HEK293 (cell line): ENCODE results near the gene ADAMTS12.

Experiments used
- CTCF ChIA-PET: fragments of 350-600 bp; formaldehyde crosslinking; extraction: SDS; loops from one replicate; lab custom pipeline; 2021; ENCODE audit warnings: antibody characterized with exemption; lab: Yijun Ruan, JAX
- POLR2A ChIA-PET: fragments of 300-600 bp; formaldehyde crosslinking; extraction: SDS; loops from one replicate; lab custom pipeline; 2020; ENCODE audit warnings: antibody characterized with exemption, inconsistent platforms; lab: Yijun Ruan, JAX
- H3K27ac ChIP-seq: fragments of 200-500 bp; sonication (Bioruptor generic); 2 replicates; pipeline ENCODE4 v1.5.1; 2014; ENCODE audit warnings: low read depth, low read length, control low read depth, inconsistent platforms; ENCODE audit errors: extremely low read depth
- H3K36me3 ChIP-seq, 2 experiments: fragments of 200-500 bp in 1 of 2; sonication (Bioruptor generic) in 1 of 2; 1 replicate in 1 of 2; 2 replicates in 1 of 2; pipeline ENCODE4 v1.5.1; 2014 to 2017; ENCODE audit warnings: inconsistent platforms in 2 of 2, low read length in 2 of 2; ENCODE audit not compliant: control insufficient read depth in 2 of 2, insufficient read depth in 1 of 2
- H3K4me1 ChIP-seq: fragments of 200-500 bp; sonication (Bioruptor generic); 2 replicates; pipeline ENCODE4 v1.5.1; 2014; ENCODE audit warnings: mild to moderate bottlenecking, low read length, inconsistent platforms; ENCODE audit not compliant: control insufficient read depth, insufficient read depth
- H3K4me3 ChIP-seq: 2 replicates; pipeline ENCODE4 v1.5.1; 2011; ENCODE audit warnings: low read depth, mild to moderate bottlenecking, control low read depth, low read length, moderate library complexity
- H3K9me3 ChIP-seq: fragments of 200-500 bp; sonication (Bioruptor generic); 2 replicates; pipeline ENCODE4 v1.5.1; 2014; ENCODE audit warnings: low read depth, low read length, inconsistent platforms; ENCODE audit not compliant: control insufficient read depth, insufficient read depth
- ELK4 ChIP-seq: IDR thresholded peaks from 2 replicates; pipeline ENCODE4 v1.6.1; 2011; ENCODE audit warnings: mild to moderate bottlenecking, low read depth, low read length, borderline replicate concordance
- PATZ1 ChIP-seq: fragments of 450-650 bp; formaldehyde crosslinking; IDR thresholded peaks from 2 replicates; pipeline ENCODE4 v1.5.1; 2016; ENCODE audit warnings: missing biosample characterization, missing genetic modification characterization
- WT1 ChIP-seq: fragments of 450-650 bp; formaldehyde crosslinking; IDR thresholded peaks from 2 replicates; pipeline ENCODE4 v1.5.1; 2016; ENCODE audit warnings: missing biosample characterization, missing genetic modification characterization
- ZBTB44 ChIP-seq: fragments of 450-650 bp; IDR thresholded peaks from 2 replicates; pipeline ENCODE4 v1.5.1; 2018; ENCODE audit warnings: missing biosample characterization, mild to moderate bottlenecking, missing genetic modification characterization
- ZBTB48 ChIP-seq: fragments of 450-650 bp; formaldehyde crosslinking; IDR thresholded peaks from 2 replicates; pipeline ENCODE4 v1.5.1; 2016; ENCODE audit warnings: missing biosample characterization, missing genetic modification characterization
- ZEB2 ChIP-seq: fragments of 450-650 bp; formaldehyde crosslinking; IDR thresholded peaks from 2 replicates; pipeline ENCODE4 v1.5.1; 2016; ENCODE audit warnings: missing biosample characterization, missing genetic modification characterization
- ZIC2 ChIP-seq: fragments of 450-650 bp; formaldehyde crosslinking; IDR thresholded peaks from 2 replicates; pipeline ENCODE4 v1.5.1; 2016; ENCODE audit warnings: missing biosample characterization, missing genetic modification characterization
- ZNF169 ChIP-seq: fragments of 450-650 bp; formaldehyde crosslinking; IDR thresholded peaks from 2 replicates; pipeline ENCODE4 v1.5.1; 2016; ENCODE audit warnings: missing biosample characterization, missing genetic modification characterization
- ZNF214 ChIP-seq: fragments of 450-650 bp; formaldehyde crosslinking; IDR thresholded peaks from 2 replicates; pipeline ENCODE4 v1.5.1; 2017; ENCODE audit warnings: missing biosample characterization, mild to moderate bottlenecking, missing genetic modification characterization, borderline replicate concordance
- ZNF221 ChIP-seq: fragments of 450-650 bp; formaldehyde crosslinking; IDR thresholded peaks from 2 replicates; pipeline ENCODE4 v1.5.1; 2017; ENCODE audit warnings: missing biosample characterization, missing genetic modification characterization, borderline replicate concordance
- ZNF248 ChIP-seq: fragments of 450-650 bp; formaldehyde crosslinking; IDR thresholded peaks from 2 replicates; pipeline ENCODE4 v1.5.1; 2017; ENCODE audit warnings: missing biosample characterization, missing genetic modification characterization
- ZNF521 ChIP-seq: fragments of 450-650 bp; formaldehyde crosslinking; IDR thresholded peaks from 2 replicates; pipeline ENCODE4 v1.5.1; 2017; ENCODE audit warnings: missing biosample characterization, mild to moderate bottlenecking, missing genetic modification characterization
- ZNF558 ChIP-seq: fragments of 450-650 bp; formaldehyde crosslinking; IDR thresholded peaks from 2 replicates; pipeline ENCODE4 v1.5.1; 2016; ENCODE audit warnings: missing biosample characterization, missing genetic modification characterization
- ZNF585B ChIP-seq: fragments of 450-650 bp; formaldehyde crosslinking; IDR thresholded peaks from 2 replicates; pipeline ENCODE4 v1.5.1; 2016; ENCODE audit warnings: missing biosample characterization, missing genetic modification characterization
- ZNF623 ChIP-seq: fragments of 450-650 bp; formaldehyde crosslinking; IDR thresholded peaks from 2 replicates; pipeline ENCODE4 v1.5.1; 2016; ENCODE audit warnings: missing biosample characterization, missing genetic modification characterization
- ZNF654 ChIP-seq: fragments of 450-650 bp; formaldehyde crosslinking; IDR thresholded peaks from 2 replicates; pipeline ENCODE4 v1.5.1; 2016; ENCODE audit warnings: low read depth, missing biosample characterization, missing genetic modification characterization
- ZNF658 ChIP-seq: fragments of 450-650 bp; formaldehyde crosslinking; IDR thresholded peaks from 2 replicates; pipeline ENCODE4; 2016; ENCODE audit warnings: missing biosample characterization, missing genetic modification characterization
- ZNF660 ChIP-seq: fragments of 450-650 bp; IDR thresholded peaks from 2 replicates; pipeline ENCODE4 v1.5.1; 2018; ENCODE audit warnings: missing biosample characterization, mild to moderate bottlenecking, missing genetic modification characterization
- ZNF837 ChIP-seq: fragments of 450-650 bp; formaldehyde crosslinking; IDR thresholded peaks from 2 replicates; pipeline ENCODE4 v1.5.1; 2016; ENCODE audit warnings: missing biosample characterization, missing genetic modification characterization
- ZSCAN18 ChIP-seq: fragments of 450-650 bp; formaldehyde crosslinking; IDR thresholded peaks from 2 replicates; pipeline ENCODE4 v1.5.1; 2016; ENCODE audit warnings: missing biosample characterization, missing genetic modification characterization

The ADAMTS12 gene

GRCh38 chr5:33761139-33761538 is 130.7 kb downstream of the ADAMTS12 start:
- TF ChIP-seq ZNF837 (tag by site-specific recombination) (no peak), ZNF521 (tag by site-specific recombination) (no peak), ZNF221 (tag by site-specific recombination) (no peak), ZEB2 (tag by site-specific recombination) (no peak)
- TF ChIP-seq, all 188 proteins: peak for 0
- CTCF ChIA-PET = no interaction called here
- POLR2A ChIA-PET = no interaction called here
- Histone ChIP-seq H3K4me1 (no peaks in the 10 kb centered on the region), H3K9me3 (no peaks in the 10 kb centered on the region), H3K27ac (no peak overlapping the region), H3K36me3 (no peaks in the 10 kb centered on the region), H3K4me3 (no peak overlapping the region)

- H3K27ac ChIP-seq = no peak overlapping the region
- no peaks in the 10 kb centered on the region for H3K9me3 ChIP-seq
- CTCF ChIA-PET = no interaction called here
- H3K36me3 ChIP-seq = no peaks in the 10 kb centered on the region
- no peaks in the 10 kb centered on the region for H3K4me1 ChIP-seq
- no peak overlapping the region for H3K4me3 ChIP-seq
- POLR2A ChIA-PET = no interaction called here
- TF ChIP-seq ZNF585B (tag by site-specific recombination) = no peak
- no peak for TF ChIP-seq ZNF169 (tag by site-specific recombination)
- no peak for TF ChIP-seq ZNF558 (tag by site-specific recombination)
- no peak for TF ChIP-seq ZNF660
- TF ChIP-seq PATZ1 (tag by site-specific recombination) = no peak
- no peak for TF ChIP-seq ZNF214 (tag by site-specific recombination)
- no peak for TF ChIP-seq ZSCAN18 (tag by site-specific recombination)
- no peak for TF ChIP-seq ZNF248 (tag by site-specific recombination)
- no peak for TF ChIP-seq ZNF623 (tag by site-specific recombination)
- TF ChIP-seq WT1 = no peak
- no peak for TF ChIP-seq ZNF658
- TF ChIP-seq ZBTB44 (tag by site-specific recombination) = no peak
Observed at GRCh38 chr5:33758737-33759136, 133.1 kb downstream of the ADAMTS12 start.

GRCh38 chr5:33756491-33756890 is 135.3 kb downstream of the ADAMTS12 start:
- Histone ChIP-seq H3K9me3 (no peaks in the 10 kb centered on the region), H3K4me1 (no peaks in the 10 kb centered on the region), H3K27ac (no peak overlapping the region), H3K36me3 (no peaks in the 10 kb centered on the region), H3K4me3 (no peak overlapping the region)
- ChIA-PET CTCF (interaction anchor here (0.5 kb wide), 1 partner anchor 455 kb away, joined by 4 read pairs; no protein-coding TSS in a partner anchor), POLR2A (no interaction called here)
- TF ChIP-seq ELK4 (no peak), ZIC2 (tag by site-specific recombination) (no peak), WT1 (no peak), ZBTB48 (tag by site-specific recombination) (no peak), ZNF654 (tag by site-specific recombination) (no peak)
